Bronchial epithelial cell (primary cell): Measurements from ENCODE around the gene DENND1A. TPM values are rescaled to one million over a fixed set of nuclear protein-coding genes. Genes with fewer than 3 reads are reported as not detected.

Experiments
- DNase-seq: peaks from one replicate; pipeline ENCODE4 v3.0.0-alpha.2; 2010; ENCODE audit warnings: low read depth
- FAIRE-seq: peaks from 2 replicates; lab custom pipeline; 2011; peaks lifted over from hg19 to GRCh38; lab: Jason Lieb, UNC
- H3K27me3 ChIP-seq: 2 replicates; pipeline ENCODE4 v1.5.1; 2011; ENCODE audit warnings: low read length; ENCODE audit not compliant: control insufficient read depth, insufficient read depth
- H3K36me3 ChIP-seq: 2 replicates; pipeline ENCODE4 v1.5.1; 2011; ENCODE audit warnings: low read length; ENCODE audit not compliant: control insufficient read depth, insufficient read depth
- H3K4me3 ChIP-seq: 2 replicates; pipeline ENCODE4 v1.5.1; 2011; ENCODE audit warnings: mild to moderate bottlenecking, low read depth, low read length, control low read depth
- CTCF ChIP-seq: IDR thresholded peaks from 2 replicates; pipeline ENCODE4 v1.5.1; 2011; ENCODE audit warnings: mild to moderate bottlenecking, moderate library complexity, low read length, control low read depth, inconsistent platforms; ENCODE audit not compliant: insufficient read depth, severe bottlenecking
- total RNA-seq: library from RNA; depleted of rRNA; stranded (reverse); fragments of >200 nt; gene quantifications from 2 replicates; pipeline ENCODE4 v1.2.1, GENCODE V29; 2014

The DENND1A gene
- total RNA-seq, 1 donor from 2014 or later = 6.1 TPM

DNA sequence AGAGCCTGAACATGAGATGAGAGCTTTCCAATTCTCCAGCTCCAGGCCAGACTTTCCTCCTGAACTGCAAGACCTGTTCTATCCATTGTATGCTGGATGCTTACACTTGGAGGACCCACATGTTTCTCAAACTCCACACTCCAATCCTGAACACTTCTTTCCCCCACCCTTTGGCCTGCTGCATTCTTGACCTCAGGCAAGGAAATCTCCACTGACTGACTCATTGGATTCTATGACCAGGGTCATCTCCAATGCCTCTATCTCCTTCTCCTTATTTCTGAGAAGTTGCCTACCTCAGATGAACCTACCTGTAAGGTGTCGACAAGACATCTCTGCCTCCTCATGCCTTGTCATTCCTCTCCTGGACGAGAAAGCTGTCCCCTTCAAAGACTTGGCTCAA is 420.3 kb downstream of the DENND1A start:
- TF ChIP-seq CTCF = no peak
- DNase-seq (no peak), FAIRE-seq (no peak)
- Histone ChIP-seq H3K4me3 (no peak overlapping the region), H3K36me3 (no peaks in the 10 kb centered on the region), H3K27me3 (no peaks in the 10 kb centered on the region)

- H3K4me3 ChIP-seq = no peak overlapping the region
Observed at GRCh38 chr9:123508048-123508447, 421.9 kb downstream of the DENND1A start.

GRCh38 chr9:123505496-123505895 is 424.4 kb downstream of the DENND1A start:
- FAIRE-seq (no peak), DNase-seq (no peak)
- H3K36me3 ChIP-seq = no peaks in the 10 kb centered on the region

More at GRCh38 chr9:123508048-123508447, 421.9 kb downstream of the DENND1A start:
- H3K27me3 ChIP-seq = no peaks in the 10 kb centered on the region
- H3K36me3 ChIP-seq = no peaks in the 10 kb centered on the region
- DNase-seq (no peak), FAIRE-seq (no peak)
- no peak for TF ChIP-seq CTCF

DNA sequence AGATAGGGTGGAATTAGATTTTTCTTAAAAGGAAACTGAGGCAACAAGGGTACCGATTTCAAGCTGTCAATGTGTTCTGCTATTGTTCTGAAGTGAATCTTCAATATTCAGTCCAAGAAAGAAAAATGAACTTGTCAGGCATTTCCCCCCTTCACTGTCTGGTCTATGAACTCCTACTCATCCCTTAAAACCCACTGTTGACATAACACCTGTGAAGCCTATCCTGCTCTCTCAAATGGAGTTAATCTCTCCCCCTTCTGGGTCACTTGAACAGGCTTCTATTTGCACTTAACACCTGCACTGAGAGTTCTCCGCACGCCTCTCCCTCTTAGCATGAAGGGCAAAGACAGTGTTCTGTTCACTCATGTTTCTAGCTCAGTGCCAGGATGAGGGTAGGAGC is 429.6 kb downstream of the DENND1A start:
- no peak for DNase-seq
- Histone ChIP-seq H3K4me3 (no peak overlapping the region), H3K27me3 (no peaks in the 10 kb centered on the region), H3K36me3 (no peaks in the 10 kb centered on the region)
- no peak for FAIRE-seq
- TF ChIP-seq CTCF = no peak

More at GRCh38 chr9:123505496-123505895, 424.4 kb downstream of the DENND1A start:
- no peak for TF ChIP-seq CTCF
- Histone ChIP-seq H3K27me3 (no peaks in the 10 kb centered on the region), H3K4me3 (no peak overlapping the region)

- Histone ChIP-seq H3K36me3 (no peaks in the 10 kb centered on the region), H3K27me3 (no peaks in the 10 kb centered on the region), H3K4me3 (no peak overlapping the region)
- TF ChIP-seq CTCF = no peak
- no peak for FAIRE-seq
- DNase-seq = no peak
Observed at GRCh38 chr9:123497830-123498229, 432.1 kb downstream of the DENND1A start.

DNA sequence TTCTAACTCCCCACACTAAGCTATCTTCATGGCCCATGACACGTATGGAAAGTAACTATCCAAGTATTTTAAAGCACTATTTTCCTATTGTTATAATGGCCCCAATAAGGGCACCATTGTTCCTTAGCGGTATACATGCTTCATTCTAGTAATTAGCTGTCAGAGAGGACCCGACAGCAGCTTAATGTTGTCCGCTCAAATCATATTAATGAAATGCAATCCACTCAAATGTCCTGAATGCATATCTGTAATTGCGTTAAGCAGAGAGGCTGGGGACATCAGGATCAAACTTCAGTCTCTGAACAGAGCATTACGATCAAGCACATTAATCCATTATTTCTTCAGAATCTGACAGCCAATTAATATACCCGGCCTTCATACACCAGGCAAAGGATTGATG is 434.2 kb downstream of the DENND1A start:
- no peak for FAIRE-seq
- H3K36me3 ChIP-seq = no peaks in the 10 kb centered on the region
- no peak for TF ChIP-seq CTCF

More for the DNA sequence above, 434.2 kb downstream of the DENND1A start:
- H3K27me3 ChIP-seq = no peaks in the 10 kb centered on the region
- no peak overlapping the region for H3K4me3 ChIP-seq
- DNase-seq = no peak
